ENCODE data around the gene HLA-DRB1.
"Not testable (repeated sequence)": the region's sequence is repeated elsewhere in the genome, so short reads cannot be mapped to it uniquely, and the experiment has no call there.

Gene HLA-DRB1

GRCh38 chr6:32589596-32590449, at the start of gene HLA-DRB1:
Gene HLA-DRB1 (minus strand): TSS chr6:32589848. CDS start chr6:32589742, 106 bp downstream.
- DNase-seq, result peak; percentile 74

GRCh38 chr6:32638532-32639219, 49.0 kb upstream of the HLA-DRB1 start:
- no peak for DNase-seq

GRCh38 chr6:32637883-32638282, 48.2 kb upstream of the HLA-DRB1 start:
- DNase-seq, result no peak

GRCh38 chr6:32637219-32637880, 47.7 kb upstream of the HLA-DRB1 start, which contains the start of gene HLA-DQA1:
Gene HLA-DQA1 (plus strand): TSS chr6:32637406. CDS start chr6:32637459, 53 bp downstream.
- peak; percentile 78 for DNase-seq

GRCh38 chr6:32635526-32636123, 46.0 kb upstream of the HLA-DRB1 start:
- DNase-seq, result no peak

- not testable (repeated sequence) for DNase-seq
These were observed 40.1 kb upstream of the HLA-DRB1 start for GRCh38 chr6:32629793-32630192.

- peak; percentile 61 for DNase-seq
These were observed 38.2 kb upstream of the HLA-DRB1 start for GRCh38 chr6:32627831-32628230.

GRCh38 chr6:32627249-32627648, 37.6 kb upstream of the HLA-DRB1 start:
- no peak for DNase-seq

GRCh38 chr6:32625137-32625536, 35.5 kb upstream of the HLA-DRB1 start:
- no peak for DNase-seq

- no peak for DNase-seq
These were observed 34.9 kb upstream of the HLA-DRB1 start for GRCh38 chr6:32624565-32624964.

- DNase-seq, result no peak
These were observed 34.0 kb upstream of the HLA-DRB1 start for GRCh38 chr6:32623693-32624092.

GRCh38 chr6:32622545-32623401, 33.1 kb upstream of the HLA-DRB1 start:
- DNase-seq, result peak; percentile 92

GRCh38 chr6:32621372-32621771, 31.7 kb upstream of the HLA-DRB1 start:
- no peak for DNase-seq

- no peak for DNase-seq
These were observed 28.1 kb upstream of the HLA-DRB1 start for GRCh38 chr6:32617751-32618150.

- DNase-seq, result no peak
These were observed 26.4 kb upstream of the HLA-DRB1 start for GRCh38 chr6:32615885-32616532.

- DNase-seq, result no peak
These were observed 24.9 kb upstream of the HLA-DRB1 start for GRCh38 chr6:32614366-32615081.

GRCh38 chr6:32613475-32613874, 23.8 kb upstream of the HLA-DRB1 start:
- DNase-seq, result no peak

- no peak for DNase-seq
These were observed 21.1 kb upstream of the HLA-DRB1 start for GRCh38 chr6:32610682-32611296.

- DNase-seq, result peak; percentile 88
These were observed 20.3 kb upstream of the HLA-DRB1 start for GRCh38 chr6:32609731-32610640.
